Heart left ventricle (tissue), 13 donors: Measurements from ENCODE around the gene NMRAL1.

Experiments
- CTCF ChIP-seq, 12 donors: fragments of 200-600 bp; sonication (generic) in 4 of 12; IDR thresholded peaks; one replicate each; pipeline versions ENCODE4 v1.5.0 to v1.8.0; 2018 to 2022; ENCODE audit warnings: antibody characterized with exemption in 12 of 12, mild to moderate bottlenecking in 5 of 12
- POLR2A ChIP-seq, 2 donors: fragments of 450-650 bp; IDR thresholded peaks; one replicate each; pipeline ENCODE4 v1.6.1; 2017; ENCODE audit warnings: antibody characterized with exemption in 2 of 2, mild to moderate bottlenecking in 2 of 2, moderate library complexity in 2 of 2
- donor health status: ischemic (EF 13 %, LVEDD 7.1; RV severe dilation, severe dysfunction).
- donor health status: DM: no; HTN: yes; CAD: no.
- donor health status: DM: no; HTN: no; CAD: no.
- donor health status: ischemic (EF 25% LVEDD 6.9; RV normal size, moderate dysfunction).
- donor health status: ischemic (EF 25% LVEDD 5.7; RV mildly dilated, moderate dysfunction).
- donor health status: ischemic (EF 35%, LVEDD 5.7; RV mildly dilated, moderate dysfunction).
- donor health status: nonischemic (EF 11% LVEDD 7.7; RV severe dilation, severe dysfunction).
- donor health status: DM: yes; HTN: yes; CAD: no.
- donor health status: PGD.
- donor health status: ischemic (EF 29% LVEDD 5.4; RV normal size, mild dysfunction).
- donor health status: nonischemic (EF 23%, LVEDD 6.1; RV moderate dilation, normal function).

GRCh38 chr16:4506450-4506849 lies 32.0 kb upstream of the NMRAL1 start:
- TF ChIP-seq POLR2A (IDR thresholded peaks at IDR 0.05) (no peak), CTCF (IDR thresholded peaks at IDR 0.05) (peak; percentile 71 to 87 (median 80))
